GM21576 (cell line): ENCODE data around the gene ALOX5AP.
A peak's percentile ranks its signal among the peaks of the same experiment; 100 is the strongest.

ENCODE experiments used
- ATAC-seq: cut with Tn5 transposase; IDR thresholded peaks from one replicate; pipeline ENCODE4 v1.9.1; 2021; ENCODE audit warnings: mild to moderate bottlenecking, moderate library complexity; ENCODE audit not compliant: unreplicated experiment

The ALOX5AP gene

DNA sequence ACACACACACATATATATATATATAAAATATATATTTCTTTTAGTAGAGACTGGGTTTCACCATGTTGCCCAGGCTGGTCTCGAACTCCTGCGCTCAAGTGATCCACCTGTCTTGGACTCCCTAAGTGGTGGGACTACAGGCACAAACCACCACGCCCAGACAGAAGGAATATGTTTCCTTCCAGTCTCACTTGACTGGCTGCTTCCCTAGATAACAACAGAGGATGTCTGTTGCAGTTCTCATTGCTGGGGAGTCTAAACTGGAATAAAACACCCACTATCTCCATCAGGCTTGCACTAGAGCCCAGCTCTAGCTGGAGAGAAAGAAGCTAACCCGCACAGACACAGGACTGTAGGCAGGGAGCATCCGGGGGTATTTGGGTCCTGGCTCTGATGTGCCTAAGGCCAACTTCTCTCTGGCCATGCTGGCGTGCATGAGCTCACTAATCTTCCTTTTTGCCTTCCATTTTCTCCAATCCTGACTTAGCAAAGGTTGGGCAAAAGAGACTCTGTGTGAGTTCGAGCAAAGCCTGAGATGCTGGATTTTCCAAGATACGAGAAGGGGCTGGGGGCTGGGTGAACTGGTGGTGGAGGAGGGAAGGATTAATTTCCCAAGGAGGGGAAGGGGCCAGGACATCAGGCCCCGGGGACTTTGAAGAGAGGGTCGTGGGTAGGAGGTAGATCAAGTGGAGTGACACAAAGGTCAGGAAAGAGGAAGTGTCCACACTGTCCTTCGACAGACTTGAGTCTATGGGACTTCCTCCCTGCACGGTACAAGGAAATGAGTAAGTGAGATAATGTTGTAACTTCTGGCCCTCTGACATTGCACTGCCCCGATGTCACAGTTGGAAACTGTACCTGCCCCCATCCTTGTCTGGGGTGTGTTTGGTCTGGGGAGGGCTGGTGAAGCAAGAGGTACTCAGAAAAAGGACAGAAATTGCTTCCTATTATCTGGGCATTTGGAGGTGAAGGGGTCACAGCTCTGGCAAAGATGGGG, 22.5 kb upstream of the ALOX5AP start:
- no peak for ATAC-seq

DNA sequence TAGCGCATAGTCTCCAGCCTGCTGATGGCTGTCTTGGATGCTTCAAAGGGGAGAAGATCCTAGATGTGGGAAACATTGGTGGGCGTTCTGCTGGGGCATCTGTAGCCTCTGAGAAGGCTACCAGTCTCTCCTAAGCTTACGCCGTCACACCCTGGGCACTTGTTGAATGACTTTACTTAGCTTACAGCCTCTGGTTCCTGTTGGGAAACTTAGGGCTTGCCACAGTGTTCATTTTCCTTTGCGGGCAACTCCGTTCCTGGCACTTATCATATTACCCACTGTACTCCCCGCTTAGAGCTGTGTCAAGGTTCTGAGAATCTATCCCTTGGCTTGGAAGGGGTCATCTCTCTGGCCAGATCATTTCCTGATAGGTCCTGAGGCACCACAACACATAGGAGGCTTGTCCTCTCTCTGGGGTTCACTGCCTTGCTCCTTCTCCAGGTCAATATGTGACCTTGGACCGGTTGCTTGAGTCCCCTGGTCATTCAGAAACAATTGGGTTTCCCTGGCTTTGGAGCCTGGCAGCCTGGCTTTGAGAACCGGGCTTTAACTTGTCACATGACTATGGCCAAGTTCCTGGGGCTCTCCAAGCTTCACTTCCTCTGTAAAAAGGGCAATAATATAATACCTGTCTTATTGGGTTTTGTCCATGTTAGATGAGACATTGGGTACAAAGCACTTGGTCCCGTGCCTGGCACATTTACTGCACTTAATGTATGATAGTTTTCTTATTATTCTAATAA, 20.5 kb upstream of the ALOX5AP start:
- ATAC-seq, result no peak

- ATAC-seq, result no peak
Measured at GRCh38 chr13:30715372-30715756, 20.0 kb upstream of the ALOX5AP start.

DNA sequence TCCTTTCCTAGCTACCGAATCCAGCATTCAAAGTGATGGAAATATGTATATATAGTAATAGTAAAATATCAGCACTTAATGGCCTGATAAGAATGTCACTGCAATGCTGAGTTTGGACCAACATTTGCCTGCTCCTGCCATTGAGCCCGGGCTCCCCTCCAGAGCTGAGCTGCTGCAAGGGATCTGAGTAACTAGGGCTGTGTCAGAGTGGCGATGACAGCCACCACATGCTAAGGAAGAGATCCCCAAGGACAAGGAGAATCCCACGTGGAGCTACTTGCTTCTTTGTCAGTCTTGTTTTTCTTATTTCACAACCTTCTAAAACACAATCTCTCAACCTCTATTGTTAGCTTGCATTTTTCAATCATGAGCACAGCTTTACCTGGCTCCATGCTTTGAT, 19.5 kb upstream of the ALOX5AP start:
- no peak for ATAC-seq

DNA sequence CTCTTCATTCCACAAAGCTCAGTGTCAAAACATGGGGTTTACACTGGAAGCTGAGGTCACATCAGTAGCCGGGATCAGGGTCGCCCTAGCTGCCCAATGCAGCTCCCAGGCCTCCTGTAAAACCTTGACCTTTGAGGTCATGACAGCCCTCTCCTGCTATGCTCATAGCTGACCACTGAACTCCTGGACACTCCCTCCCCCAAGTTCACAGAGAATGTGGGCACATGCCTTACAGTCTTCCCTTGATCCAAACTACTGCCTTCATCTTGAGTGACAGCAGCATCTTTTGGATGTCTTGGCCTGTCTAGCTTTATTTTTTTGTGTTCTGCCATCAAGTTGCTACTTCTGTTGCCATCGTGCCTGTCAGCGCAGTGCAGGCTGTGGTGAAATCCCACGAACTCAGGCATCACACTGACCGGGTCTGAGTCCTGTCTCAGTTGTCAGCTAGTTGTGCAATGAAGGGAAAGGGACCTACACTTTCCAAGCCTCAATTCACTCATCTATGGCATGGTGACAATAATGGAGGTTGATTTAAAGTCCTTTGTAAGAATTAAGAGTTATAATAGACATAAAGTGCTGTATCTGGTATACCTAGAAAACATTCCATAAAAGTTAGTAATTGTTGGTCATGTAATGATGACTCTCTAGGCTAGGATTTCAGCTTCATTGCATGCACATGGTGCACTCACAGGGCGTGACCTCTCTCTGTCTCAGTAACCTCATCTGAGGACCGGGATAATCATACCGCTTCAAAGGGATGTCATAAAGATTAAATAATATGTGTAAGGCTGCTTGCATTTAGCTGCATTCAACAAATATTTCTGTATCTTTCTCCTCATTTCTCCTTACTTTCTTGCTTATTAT, 16.4 kb upstream of the ALOX5AP start:
- ATAC-seq, result no peak

GRCh38 chr13:30719525-30719914, 15.8 kb upstream of the ALOX5AP start:
- ATAC-seq, result no peak

GRCh38 chr13:30720172-30720869, 15.0 kb upstream of the ALOX5AP start:
- peak; percentile 82 for ATAC-seq

DNA sequence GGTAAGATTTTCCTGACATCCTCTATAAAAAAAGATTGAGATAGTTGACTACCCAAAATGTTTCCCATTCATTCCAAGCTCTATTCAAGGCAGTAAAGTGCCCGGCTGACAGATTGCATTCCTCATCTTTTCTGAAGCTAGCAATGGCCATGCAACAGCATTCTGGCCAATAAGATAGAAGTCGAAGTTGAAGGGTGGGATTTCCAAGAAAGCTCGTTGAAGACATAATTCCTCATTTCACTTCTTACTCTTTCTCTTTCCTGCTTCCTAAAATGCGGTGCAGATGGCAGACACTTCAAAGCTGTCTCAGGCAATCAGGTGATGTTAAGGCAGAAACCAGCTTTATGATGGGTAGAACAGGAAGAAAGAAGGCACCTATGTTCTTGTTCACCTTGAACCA, 13.4 kb upstream of the ALOX5AP start:
- ATAC-seq, result no peak

DNA sequence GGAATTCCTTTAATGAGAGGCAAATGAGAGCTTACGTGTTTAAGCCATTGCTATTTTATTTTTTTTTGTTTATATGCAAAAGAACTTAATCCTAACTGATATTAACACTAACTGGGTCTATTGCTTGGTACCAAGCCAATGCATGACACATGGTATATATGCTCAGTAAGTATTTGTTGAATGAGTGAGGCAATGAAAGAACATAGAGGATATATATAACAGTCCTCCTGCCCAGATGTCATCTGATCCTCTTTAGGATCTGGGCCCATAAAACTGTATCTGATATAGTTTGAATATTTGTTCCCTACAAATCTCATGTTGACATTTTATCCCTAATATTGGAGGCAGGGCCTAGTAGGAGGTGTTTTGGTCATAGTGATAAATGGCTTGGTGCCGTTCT, 13.0 kb upstream of the ALOX5AP start:
- no peak for ATAC-seq

DNA sequence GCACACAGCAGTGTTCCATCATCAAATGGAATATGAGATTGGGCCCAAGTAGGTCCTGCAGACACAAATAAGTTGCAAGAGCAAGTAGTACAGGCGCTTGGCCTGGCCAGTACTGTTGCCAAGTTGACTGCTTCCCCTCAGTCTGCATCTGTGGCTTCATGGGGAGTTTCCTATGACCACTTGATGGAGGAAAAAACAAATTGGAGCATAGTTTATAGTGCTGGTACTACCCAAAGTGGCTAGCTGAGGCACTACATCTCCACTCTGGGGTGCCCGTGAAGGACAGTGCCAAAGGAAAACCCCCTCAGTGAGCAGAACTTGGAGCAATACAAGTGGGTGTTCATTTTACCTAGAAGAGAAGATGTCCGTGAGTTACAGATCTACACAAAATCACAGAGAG, 10.6 kb upstream of the ALOX5AP start:
- no peak for ATAC-seq

GRCh38 chr13:30725326-30726085, 9.8 kb upstream of the ALOX5AP start:
- no peak for ATAC-seq

DNA sequence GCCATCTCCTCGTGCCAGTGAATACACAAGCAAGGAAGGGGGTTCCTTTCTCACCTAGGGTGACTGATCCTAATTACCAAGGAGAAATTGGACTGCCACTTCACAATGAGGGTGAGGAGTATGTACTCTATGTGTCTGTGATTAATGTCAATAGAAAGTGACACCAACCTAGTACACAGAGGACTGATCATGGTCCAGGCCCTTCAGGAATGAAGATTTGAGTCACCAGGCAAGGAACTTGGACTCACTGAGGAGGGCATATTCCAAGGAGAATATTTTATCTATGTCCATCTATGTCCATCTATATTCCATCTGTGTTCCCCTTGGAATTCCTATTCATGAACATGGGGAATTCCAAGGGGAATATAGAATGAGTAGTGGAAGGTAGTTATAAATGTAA, 9.2 kb upstream of the ALOX5AP start:
- no peak for ATAC-seq

DNA sequence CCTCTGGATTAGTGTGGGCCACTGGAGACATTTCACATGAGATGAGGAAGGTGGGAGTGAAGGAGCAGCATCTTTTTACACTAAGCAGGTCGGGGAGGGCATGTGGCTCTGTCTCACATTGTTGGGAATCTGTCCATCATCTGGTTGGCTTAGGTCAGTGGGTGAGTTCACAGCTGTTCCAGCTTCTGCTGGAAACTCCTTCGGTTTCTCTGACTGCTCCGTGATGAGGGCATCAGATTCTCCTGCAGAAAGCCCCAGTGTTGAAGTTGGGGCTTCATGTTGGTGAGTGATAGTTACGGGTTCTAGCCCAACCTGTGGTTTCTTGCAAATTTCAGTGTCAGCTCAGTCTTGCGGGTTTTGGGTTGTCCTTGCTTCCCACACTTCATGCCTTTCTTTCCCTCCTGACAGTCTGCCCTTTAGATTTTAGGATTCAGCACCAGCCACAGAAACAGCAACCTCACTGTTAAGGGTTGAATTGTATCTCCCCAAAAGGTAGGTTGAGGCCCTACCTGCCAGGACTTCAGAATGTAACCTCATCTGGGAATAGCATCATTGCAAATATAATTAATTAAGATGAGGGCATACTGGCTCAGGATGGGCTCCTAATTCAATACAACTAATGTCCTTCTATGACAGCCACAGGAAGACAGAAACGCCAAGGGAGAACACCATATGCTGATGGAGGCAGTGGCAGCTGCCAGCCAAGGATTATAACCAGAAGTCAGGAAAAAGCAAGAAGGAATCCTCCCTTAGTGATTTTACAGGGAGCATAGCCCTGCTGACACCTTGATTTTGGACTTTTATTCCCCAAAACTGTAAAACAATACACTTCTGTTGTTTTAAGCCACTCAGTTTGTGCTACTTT, 7.6 kb upstream of the ALOX5AP start:
- no peak for ATAC-seq

DNA sequence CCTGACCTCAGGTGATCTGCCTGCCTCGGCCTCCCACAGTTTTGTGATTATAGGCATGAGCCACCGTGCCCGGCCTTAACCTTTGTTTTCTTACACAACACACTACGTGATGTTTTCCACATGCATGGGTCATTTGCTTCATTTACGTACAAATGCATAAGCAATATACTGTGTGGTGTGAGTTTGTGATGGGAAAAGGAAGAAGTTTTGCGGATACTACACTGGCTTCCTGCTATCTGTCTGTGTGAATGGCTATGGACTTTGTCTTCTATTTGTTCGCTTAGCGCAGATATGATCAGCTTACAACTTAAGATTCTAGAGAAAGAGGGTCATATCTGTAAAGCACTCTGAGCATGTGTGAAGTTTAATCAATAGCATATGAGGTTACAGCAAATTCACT, 5.5 kb upstream of the ALOX5AP start:
- ATAC-seq, result no peak

GRCh38 chr13:30730526-30730925, 4.8 kb upstream of the ALOX5AP start:
- no peak for ATAC-seq

- ATAC-seq, result no peak
Measured at GRCh38 chr13:30731361-30732045, 3.8 kb upstream of the ALOX5AP start.

- ATAC-seq, result no peak
Measured at GRCh38 chr13:30732046-30732390, 3.3 kb upstream of the ALOX5AP start.

- no peak for ATAC-seq
Measured at GRCh38 chr13:30734439-30734838, 904 bp upstream of the ALOX5AP start.

DNA sequence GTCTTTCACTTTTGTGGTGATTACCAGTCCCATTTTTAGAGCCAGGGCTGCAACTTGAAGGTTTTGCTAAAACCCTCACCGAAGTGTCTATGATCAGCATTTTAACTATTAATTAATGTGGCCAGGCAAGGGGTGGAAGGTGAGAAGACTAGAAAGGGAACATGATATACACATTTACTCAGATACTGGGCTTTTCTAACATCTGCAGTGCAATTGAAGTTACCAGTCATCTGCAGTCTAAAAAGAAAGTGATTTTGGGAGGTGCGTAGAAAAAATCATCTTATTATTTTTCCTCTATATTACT, 481 bp downstream of the ALOX5AP start:
- no peak for ATAC-seq
